ENCODE measurements around the gene SYNPO2.

- TF ChIP-seq EZH2 (IDR thresholded peaks at IDR 0.05; ENCODE audit: low read length) (no peak), CTCF (optimal IDR thresholded peaks at IDR 0.05 in 1 of 3, IDR thresholded peaks at IDR 0.05 in 1 of 3, conservative IDR thresholded peaks at IDR 0.05 in 1 of 3; ENCODE audit: extremely low read depth in 1 of 3, insufficient read depth in 2 of 3, low read length in 3 of 3) (no peak)
Observed at GRCh38 chr4:118839221-118839927, 49.3 kb upstream of the SYNPO2 start.
